GM20000 (cell line): ENCODE data around the gene RHBDF1.

ENCODE experiments used
- DNase-seq: peaks from one replicate; pipeline ENCODE4 v3.0.0; 2012; ENCODE audit warnings: low spot score
- TF ChIP-seq, protein P1 (sequence below): IDR thresholded peaks from 2 replicates; pipeline ENCODE4 v1.5.1; 2012; ENCODE audit warnings: mild to moderate bottlenecking, control low read depth; ENCODE audit errors: extremely low read depth, missing control alignments

RHBDF1 gene

DNA sequence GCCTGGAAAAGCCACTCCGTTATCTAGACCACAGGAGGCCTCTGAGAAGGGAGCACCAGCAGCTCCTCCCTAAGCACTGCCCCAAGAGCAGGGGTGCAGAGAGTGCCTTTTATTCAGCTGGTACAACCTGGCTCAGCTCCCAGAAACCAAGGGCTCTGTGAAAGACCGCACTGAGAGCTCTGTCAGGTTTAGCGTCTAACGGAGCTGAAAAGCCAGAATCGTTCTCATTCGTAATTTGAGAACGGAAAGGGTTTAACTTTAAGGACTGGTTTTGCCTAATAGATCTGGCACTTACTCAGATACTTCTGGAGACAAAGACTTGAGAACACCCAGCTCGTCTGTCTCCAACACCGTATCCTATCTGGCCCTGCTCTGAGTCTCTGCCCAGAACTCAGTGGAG is 19.1 kb upstream of the RHBDF1 start:
- no peak for DNase-seq
- TF ChIP-seq, protein P1, sequence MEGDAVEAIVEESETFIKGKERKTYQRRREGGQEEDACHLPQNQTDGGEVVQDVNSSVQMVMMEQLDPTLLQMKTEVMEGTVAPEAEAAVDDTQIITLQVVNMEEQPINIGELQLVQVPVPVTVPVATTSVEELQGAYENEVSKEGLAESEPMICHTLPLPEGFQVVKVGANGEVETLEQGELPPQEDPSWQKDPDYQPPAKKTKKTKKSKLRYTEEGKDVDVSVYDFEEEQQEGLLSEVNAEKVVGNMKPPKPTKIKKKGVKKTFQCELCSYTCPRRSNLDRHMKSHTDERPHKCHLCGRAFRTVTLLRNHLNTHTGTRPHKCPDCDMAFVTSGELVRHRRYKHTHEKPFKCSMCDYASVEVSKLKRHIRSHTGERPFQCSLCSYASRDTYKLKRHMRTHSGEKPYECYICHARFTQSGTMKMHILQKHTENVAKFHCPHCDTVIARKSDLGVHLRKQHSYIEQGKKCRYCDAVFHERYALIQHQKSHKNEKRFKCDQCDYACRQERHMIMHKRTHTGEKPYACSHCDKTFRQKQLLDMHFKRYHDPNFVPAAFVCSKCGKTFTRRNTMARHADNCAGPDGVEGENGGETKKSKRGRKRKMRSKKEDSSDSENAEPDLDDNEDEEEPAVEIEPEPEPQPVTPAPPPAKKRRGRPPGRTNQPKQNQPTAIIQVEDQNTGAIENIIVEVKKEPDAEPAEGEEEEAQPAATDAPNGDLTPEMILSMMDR, result no peak

DNA sequence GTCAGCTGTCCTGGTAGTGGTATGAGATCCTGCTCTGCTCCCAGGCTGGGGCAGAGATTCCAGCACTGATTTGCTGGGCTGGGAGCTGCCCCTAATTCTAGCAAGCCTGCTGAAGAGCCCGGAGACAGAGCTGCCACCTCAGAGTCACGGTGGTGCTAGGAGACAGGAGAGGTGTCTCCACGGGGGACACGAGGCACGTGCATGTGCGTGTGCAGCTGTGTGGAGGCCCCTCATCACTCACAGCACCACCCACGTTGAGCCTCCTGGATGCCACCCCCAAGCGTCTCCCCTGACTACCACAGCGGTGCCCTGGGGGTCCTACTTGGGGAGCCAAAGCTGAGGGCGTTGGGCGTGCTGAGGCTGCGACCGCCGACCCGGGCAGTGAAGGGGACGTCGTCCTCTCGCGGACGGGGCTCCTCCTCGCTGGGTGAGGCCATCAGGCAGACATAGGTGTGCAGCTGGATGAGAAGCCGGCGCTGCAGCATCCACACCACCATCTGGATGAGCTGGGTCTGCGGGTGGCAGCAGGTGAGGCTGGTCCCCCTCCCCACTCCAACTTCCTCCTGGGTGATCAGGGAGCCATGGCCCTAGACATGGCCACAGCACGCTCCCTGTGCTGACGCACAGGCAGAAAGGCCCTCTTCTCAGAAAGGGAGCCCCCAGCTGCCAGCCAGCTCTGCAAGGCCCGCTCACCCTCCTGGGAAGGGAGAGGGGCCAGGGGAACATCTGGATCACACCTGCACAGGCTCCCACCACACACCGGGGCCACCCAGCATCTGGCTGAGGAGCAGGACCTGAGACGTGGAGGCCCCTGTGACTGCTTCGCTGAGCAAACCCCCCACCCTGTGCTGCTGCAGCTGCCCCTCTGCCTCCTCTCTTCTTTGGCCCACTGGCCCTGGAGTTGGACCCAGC is 17.2 kb upstream of the RHBDF1 start:
- no peak for DNase-seq
- TF ChIP-seq, protein P1, result no peak

DNA sequence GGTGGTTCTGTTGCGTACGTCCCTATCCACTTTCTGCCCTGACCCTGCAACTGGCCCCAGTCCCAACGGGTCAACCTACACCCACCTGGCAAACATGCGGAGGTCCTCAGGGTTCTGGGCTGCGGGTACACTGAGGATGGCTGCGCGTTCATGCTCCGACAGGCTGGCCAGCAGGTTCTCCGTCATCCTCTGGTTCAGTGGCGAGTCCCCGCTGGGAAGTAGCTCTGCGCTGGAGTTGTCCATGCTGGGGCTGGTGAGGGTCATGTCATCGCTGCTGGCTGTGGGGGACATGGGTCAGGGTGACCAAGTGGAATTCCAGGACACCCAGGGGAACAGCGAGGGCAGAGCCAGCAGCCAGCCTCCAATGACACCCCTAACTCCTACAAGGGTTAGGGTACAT is 16.2 kb upstream of the RHBDF1 start:
- TF ChIP-seq, protein P1, result no peak
- DNase-seq, result no peak

DNA sequence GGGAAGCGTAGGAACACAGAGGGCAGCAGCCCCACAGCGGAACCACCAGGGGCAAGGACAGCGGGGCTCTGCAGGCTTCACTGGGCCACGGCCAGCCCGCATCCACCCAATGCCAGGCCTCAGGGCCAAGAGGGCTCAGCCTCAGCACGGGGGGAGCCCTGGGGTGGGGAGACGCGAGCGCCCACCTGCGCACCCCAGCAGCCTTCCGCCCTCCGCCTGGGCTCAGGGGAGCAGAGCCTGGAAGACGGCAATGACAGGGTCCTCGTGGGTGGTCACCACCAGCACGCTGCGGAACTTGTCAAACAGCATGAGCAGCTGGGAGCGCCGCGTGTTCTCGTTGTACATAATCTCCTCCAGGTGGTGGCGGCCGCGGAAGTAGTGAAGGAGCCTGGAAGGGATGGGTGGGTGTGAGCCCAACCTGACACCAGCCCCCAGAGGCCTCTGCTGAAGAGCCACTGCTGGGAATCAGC is 14.1 kb upstream of the RHBDF1 start:
- TF ChIP-seq, protein P1, result no peak
- no peak for DNase-seq

DNA sequence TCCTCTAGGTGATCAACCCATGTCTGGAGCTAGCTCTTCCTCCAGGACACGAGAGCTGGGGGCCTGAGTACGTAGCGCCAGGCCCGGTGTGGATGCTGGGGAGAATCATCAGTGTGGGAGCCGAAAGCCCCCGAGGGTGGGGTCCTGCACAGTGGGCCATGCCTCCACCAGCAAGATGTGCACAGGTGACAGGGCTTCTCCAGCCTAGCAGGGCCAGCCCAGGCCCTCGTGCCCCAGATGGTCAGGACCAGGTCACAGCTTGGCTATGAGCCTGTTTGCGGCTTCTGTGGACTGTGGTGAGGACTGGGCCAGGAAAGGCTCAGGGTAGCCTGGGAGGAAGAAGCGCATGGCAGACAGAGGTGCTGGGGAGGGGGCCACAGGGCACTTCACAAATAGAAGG is 13.4 kb upstream of the RHBDF1 start:
- TF ChIP-seq, protein P1, result no peak
- no peak for DNase-seq

DNA sequence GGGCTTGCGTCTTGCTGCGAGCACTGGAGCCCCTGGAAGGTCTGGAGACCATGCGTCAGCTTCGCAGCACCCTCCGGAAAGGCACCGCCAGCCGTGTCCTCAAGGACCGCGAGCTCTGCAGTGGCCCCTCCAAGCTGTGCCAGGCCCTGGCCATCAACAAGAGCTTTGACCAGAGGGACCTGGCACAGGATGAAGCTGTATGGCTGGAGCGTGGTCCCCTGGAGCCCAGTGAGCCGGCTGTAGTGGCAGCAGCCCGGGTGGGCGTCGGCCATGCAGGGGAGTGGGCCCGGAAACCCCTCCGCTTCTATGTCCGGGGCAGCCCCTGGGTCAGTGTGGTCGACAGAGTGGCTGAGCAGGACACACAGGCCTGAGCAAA is 13.0 kb upstream of the RHBDF1 start:
- DNase-seq, result no peak
- TF ChIP-seq, protein P1, result no peak

DNA sequence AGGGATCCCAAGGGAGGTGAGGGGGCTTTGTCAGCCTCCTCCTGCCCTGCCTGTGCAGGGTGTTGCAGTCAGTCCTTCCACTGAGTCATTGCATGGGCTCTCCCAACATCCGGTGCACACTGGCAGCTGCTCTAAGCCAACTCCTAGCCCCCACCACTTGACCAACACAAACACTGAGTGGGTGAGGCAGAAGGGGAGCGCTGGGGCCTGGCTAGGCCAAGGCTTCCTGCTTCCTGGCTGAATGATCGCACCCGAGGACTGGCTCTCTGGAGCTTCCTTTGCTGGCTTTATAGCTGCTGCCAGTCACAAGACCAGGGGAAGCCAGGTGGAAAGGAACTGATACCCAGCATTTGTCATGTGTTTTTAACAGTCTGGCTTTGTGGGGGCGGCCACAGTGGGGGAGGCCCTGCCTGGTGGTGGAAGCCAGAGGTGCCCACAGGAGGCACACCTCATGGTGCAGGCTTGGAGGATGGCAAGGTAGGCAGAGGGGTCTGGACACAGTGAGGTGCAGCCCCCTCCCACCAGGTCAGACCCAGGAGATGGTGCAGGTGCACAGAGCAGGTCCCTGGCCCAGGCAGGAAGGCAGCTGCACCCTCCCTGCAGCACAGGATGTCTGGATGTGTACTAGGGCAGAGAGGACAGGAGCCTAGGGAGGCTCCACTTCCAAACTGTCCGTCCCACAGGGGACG is 12.4 kb upstream of the RHBDF1 start:
- DNase-seq, result peak; percentile 80
- TF ChIP-seq, protein P1, result no peak
